Gastrocnemius medialis (tissue), 4 donors: Measurements from ENCODE around the gene COX7B2. TPM values are rescaled to one million over a fixed set of nuclear protein-coding genes. Genes with fewer than 3 reads are reported as not detected.

Experiments used
- ATAC-seq, 2 donors: fragments of 150-250 bp; one replicate each; pipeline ENCODE4 v1.9.1; 2016
- DNase-seq, 2 donors: peaks; one replicate each; pipeline ENCODE4 v3.0.0-alpha.2; 2019
- H3K27ac ChIP-seq, 4 donors: fragments of 200-600 bp; sonication (generic); 1 replicate in 1 of 4; 2 replicates in 3 of 4; pipeline ENCODE4 v1.5.1; 2016 to 2018; ENCODE audit warnings: mild to moderate bottlenecking in 2 of 4, moderate library complexity in 1 of 4
- H3K27me3 ChIP-seq, 3 donors: fragments of 200-600 bp; sonication (generic) in 2 of 3; 1 replicate in 1 of 3; 2 replicates in 2 of 3; pipeline versions ENCODE4 v1.5.1 to v1.6.0; 2016 to 2019; ENCODE audit warnings: mild to moderate bottlenecking in 1 of 3, moderate library complexity in 1 of 3
- H3K36me3 ChIP-seq, 2 donors: fragments of 200-600 bp; sonication (generic) in 1 of 2; one replicate each; pipeline ENCODE4 v1.5.1; 2017 to 2018
- H3K4me1 ChIP-seq, 2 donors: fragments of 200-600 bp; sonication (generic) in 1 of 2; one replicate each; pipeline ENCODE4 v1.5.1; 2016 to 2017; ENCODE audit warnings: mild to moderate bottlenecking in 2 of 2
- H3K4me3 ChIP-seq, 4 donors: fragments of 200-600 bp; sonication (generic) in 3 of 4; 1 replicate in 1 of 4; 2 replicates in 3 of 4; pipeline ENCODE4 v1.5.1; 2016 to 2019; ENCODE audit warnings: mild to moderate bottlenecking in 2 of 4
- H3K9me3 ChIP-seq, 3 donors: fragments of 200-600 bp; sonication (generic) in 2 of 3; 1 replicate in 1 of 3; 2 replicates in 2 of 3; pipeline ENCODE4 v1.5.1; 2016 to 2019
- POLR2A ChIP-seq, 2 donors: fragments of 450-650 bp; IDR thresholded peaks; one replicate each; pipeline ENCODE4 v1.6.1; 2017; ENCODE audit warnings: antibody characterized with exemption in 2 of 2, mild to moderate bottlenecking in 2 of 2, moderate library complexity in 2 of 2
- in situ Hi-C, 4 donors: fragments of 200-750 bp; cut with MboI; loops; one replicate each; pipeline versions ENCODE4 v1.15.0 to v1.8.0; 2017; ENCODE audit warnings: low sequenced_read_pairs in 4 of 4
- intact Hi-C: fragments of 100-400 bp; cut with DNase I; formaldehyde crosslinking; loops from one replicate; pipeline ENCODE4 v1.15.1; 2023; ENCODE audit warnings: low total_unique reads
- total RNA-seq, 4 donors: library from RNA; depleted of rRNA; stranded (reverse); fragments of >200 nt; gene quantifications; one replicate each; pipeline versions ENCODE4 v1.1.0 to v1.2.3, GENCODE V29; 2016
- TF ChIP-seq, protein P1 (sequence below), 5 experiments: fragments of 450-650 bp in 3 of 5; fragments of 200-600 bp in 2 of 5; sonication (generic) in 2 of 5; IDR thresholded peaks in 4 of 5; conservative IDR thresholded peaks in 1 of 5; 1 replicate in 4 of 5; 2 replicates in 1 of 5; pipeline ENCODE4 v1.5.1; 2016 to 2019; ENCODE audit warnings: antibody characterized with exemption in 5 of 5, mild to moderate bottlenecking in 3 of 5, moderate library complexity in 3 of 5

Gene COX7B2
- total RNA-seq, 4 donors from 2014 or later = not detected

DNA sequence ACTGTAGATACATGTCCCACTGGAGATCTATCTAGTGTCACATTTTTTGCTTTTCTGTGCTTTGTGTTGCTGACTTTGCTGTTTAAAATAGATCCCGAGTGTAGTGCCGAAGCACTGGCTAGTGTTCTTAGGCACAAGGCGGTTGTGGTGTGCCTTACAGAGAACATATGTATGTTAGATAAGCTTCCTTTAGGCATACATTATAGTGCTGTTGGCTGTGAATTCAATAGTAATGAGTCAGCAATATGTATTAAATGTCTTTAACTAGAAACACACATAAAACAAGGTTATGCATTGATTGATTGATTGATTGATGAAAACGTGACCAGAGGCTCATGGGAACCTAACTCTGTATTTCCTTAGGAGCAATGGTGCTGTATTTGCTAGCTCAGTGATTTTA lies 56.2 kb downstream of the COX7B2 start:
- Histone ChIP-seq H3K27me3 (no peaks in the 10 kb centered on the region), H3K36me3 (no peaks in the 10 kb centered on the region), H3K4me3 (no peak overlapping the region), H3K4me1 (no peaks in the 10 kb centered on the region), H3K27ac (no peak overlapping the region), H3K9me3 (no peaks in the 10 kb centered on the region)
- DNase-seq = no peak
- intact Hi-C loops (no loop called here), in situ Hi-C loops (no loop called here)
- no peak for TF ChIP-seq POLR2A (IDR thresholded peaks at IDR 0.05)
- TF ChIP-seq, protein P1, sequence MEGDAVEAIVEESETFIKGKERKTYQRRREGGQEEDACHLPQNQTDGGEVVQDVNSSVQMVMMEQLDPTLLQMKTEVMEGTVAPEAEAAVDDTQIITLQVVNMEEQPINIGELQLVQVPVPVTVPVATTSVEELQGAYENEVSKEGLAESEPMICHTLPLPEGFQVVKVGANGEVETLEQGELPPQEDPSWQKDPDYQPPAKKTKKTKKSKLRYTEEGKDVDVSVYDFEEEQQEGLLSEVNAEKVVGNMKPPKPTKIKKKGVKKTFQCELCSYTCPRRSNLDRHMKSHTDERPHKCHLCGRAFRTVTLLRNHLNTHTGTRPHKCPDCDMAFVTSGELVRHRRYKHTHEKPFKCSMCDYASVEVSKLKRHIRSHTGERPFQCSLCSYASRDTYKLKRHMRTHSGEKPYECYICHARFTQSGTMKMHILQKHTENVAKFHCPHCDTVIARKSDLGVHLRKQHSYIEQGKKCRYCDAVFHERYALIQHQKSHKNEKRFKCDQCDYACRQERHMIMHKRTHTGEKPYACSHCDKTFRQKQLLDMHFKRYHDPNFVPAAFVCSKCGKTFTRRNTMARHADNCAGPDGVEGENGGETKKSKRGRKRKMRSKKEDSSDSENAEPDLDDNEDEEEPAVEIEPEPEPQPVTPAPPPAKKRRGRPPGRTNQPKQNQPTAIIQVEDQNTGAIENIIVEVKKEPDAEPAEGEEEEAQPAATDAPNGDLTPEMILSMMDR (IDR thresholded peaks at IDR 0.05 in 4 of 5, conservative IDR thresholded peaks at IDR 0.05 in 1 of 5) = no peak
- ATAC-seq = no peak

DNA sequence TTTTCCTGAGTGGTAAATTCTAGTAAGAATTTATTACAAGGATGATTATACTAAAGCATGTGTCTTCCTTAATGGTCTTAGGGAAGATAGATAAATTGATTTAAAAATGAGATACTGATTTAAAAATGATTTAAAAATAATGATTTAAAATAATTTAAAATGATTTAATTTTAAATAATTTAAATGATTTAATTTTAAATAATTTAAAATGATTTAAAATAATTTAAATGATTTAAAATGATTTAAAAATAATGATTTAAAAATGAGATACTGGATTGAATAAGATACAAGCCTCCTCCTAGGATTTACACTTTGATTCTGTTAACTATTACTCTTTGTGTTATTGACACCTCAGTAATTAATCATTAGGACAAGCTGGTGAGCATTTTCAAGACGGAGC lies 59.0 kb downstream of the COX7B2 start:
- in situ Hi-C loops = no loop called here
- no peaks in the 10 kb centered on the region for H3K36me3 ChIP-seq

DNA sequence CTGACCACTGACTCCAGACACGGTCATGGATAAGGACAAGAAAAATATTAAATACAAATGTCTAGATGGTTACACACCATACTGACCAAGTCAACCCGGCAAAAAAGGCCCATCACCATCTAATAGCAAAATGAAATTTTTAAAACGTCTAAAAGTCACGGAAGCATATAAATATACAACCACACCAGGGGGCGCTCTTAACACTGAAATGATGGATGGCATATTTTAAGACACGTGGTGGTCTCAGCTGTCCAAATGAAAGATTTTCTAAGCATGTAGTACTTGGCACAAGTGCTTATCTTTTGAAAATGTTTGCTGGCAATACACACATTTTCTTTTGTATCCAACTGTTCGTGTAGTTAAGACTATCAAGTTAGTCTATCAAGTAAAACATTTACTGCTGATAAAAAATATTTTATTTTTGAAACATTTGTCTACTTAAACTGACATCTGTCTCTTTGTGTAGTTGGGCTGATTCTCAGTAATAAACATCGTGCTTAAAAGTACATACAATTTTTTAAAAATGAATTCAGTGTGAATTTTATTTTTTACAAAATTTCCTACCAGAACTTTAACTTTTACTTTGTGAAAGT lies 64.6 kb downstream of the COX7B2 start:
- ATAC-seq (no peak), DNase-seq (no peak)
- no peaks in the 10 kb centered on the region for H3K36me3 ChIP-seq
- in situ Hi-C loops = no loop called here
- no peaks in the 10 kb centered on the region for H3K9me3 ChIP-seq
- no peaks in the 10 kb centered on the region for H3K27me3 ChIP-seq
- H3K4me3 ChIP-seq = no peak overlapping the region
- no peaks in the 10 kb centered on the region for H3K4me1 ChIP-seq
- no peak overlapping the region for H3K27ac ChIP-seq
- TF ChIP-seq, protein P1 (IDR thresholded peaks at IDR 0.05 in 4 of 5, conservative IDR thresholded peaks at IDR 0.05 in 1 of 5) = peak in 3 of 5 experiments; percentile 7 to 31 (median 14)
- no peak for TF ChIP-seq POLR2A (IDR thresholded peaks at IDR 0.05)
- intact Hi-C loops = no loop called here

More for the DNA sequence above, 59.0 kb downstream of the COX7B2 start:
- Histone ChIP-seq H3K9me3 (no peaks in the 10 kb centered on the region), H3K4me1 (no peaks in the 10 kb centered on the region), H3K27ac (no peak overlapping the region), H3K4me3 (no peak overlapping the region), H3K27me3 (no peaks in the 10 kb centered on the region)
- intact Hi-C loops = no loop called here
- no peak for DNase-seq
- TF ChIP-seq, protein P1 (IDR thresholded peaks at IDR 0.05 in 4 of 5, conservative IDR thresholded peaks at IDR 0.05 in 1 of 5) = no peak
- TF ChIP-seq POLR2A (IDR thresholded peaks at IDR 0.05) = no peak
- ATAC-seq = no peak

DNA sequence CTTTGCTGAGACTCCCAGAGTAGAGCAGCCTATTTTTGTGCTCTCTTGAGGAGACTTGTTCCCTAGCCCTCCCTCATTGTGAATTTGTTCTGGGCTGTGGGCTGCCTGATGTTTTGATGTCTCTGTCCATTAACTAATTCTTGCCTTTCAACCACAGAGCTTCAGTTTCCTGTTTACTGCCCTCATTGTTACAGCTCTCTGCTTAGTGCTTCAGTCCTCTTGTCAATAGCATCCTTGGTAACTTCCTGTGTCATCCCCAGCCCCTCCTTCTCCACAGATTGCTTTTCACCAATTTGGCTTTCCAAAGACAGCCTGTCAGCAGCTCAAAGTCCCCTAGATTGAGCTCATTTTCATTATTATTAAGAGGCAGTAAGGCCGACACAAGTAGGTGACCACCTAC lies 69.9 kb downstream of the COX7B2 start:
- Histone ChIP-seq H3K4me3 (no peak overlapping the region), H3K36me3 (no peaks in the 10 kb centered on the region), H3K4me1 (no peaks in the 10 kb centered on the region), H3K27me3 (no peaks in the 10 kb centered on the region), H3K9me3 (no peaks in the 10 kb centered on the region), H3K27ac (no peak overlapping the region)
- in situ Hi-C loops (no loop called here), intact Hi-C loops (no loop called here)
- no peak for DNase-seq
- no peak for ATAC-seq
- TF ChIP-seq, protein P1 (IDR thresholded peaks at IDR 0.05 in 4 of 5, conservative IDR thresholded peaks at IDR 0.05 in 1 of 5) = no peak
- TF ChIP-seq POLR2A (IDR thresholded peaks at IDR 0.05) = no peak

DNA sequence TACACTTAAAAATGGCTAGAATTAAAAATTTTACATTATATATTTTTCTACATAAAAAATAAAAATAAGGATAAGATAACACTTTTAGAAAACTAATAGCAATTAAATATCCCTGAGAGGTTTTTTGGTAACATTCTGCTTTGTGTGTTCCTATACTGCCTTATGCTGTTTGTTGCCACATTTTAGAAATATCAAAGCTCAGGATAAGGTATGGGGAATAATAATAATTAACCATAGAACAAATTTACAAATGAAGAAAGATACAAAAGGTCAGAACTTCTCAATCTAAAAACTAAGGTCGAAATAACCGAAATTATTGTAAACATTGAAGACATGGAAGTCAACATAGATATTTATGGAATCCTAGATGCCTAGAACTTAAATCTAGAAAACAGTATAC lies 71.4 kb downstream of the COX7B2 start:
- ATAC-seq (no peak), DNase-seq (no peak)
- in situ Hi-C loops = no loop called here
- Histone ChIP-seq H3K27ac (no peak overlapping the region), H3K36me3 (no peaks in the 10 kb centered on the region), H3K4me3 (no peak overlapping the region), H3K27me3 (no peaks in the 10 kb centered on the region), H3K9me3 (no peaks in the 10 kb centered on the region), H3K4me1 (no peaks in the 10 kb centered on the region)
- intact Hi-C loops = no loop called here
- TF ChIP-seq, protein P1 (IDR thresholded peaks at IDR 0.05 in 4 of 5, conservative IDR thresholded peaks at IDR 0.05 in 1 of 5) = no peak
